ENCODE results near the gene RRP8.

DNA sequence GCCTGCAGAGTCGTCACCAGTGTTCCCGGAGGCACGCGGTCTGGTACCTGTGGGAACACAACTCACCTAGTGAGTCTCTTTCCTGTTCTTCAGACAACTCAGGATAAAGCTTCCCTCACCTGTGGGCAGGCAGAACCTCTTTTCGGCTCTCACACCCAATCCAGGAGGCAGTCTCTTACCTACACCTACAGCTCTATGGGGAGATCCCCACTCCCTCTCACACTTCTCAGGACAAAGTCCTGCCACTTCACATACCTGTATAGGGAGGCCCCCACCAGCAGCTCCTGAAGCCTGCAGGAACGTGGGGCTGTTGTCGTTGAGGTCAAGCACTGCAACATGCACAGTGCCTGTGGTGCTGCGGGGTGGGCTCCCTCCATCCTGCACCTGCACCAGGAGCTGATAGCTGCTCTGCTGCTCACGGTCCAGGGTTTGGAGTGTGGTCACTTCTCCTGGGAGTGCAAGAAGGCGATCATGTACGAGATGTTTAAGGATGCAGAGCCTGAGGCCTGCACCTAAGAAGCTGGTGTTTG is 28.0 kb upstream of the RRP8 start:
- TF ChIP-seq, protein P1, sequence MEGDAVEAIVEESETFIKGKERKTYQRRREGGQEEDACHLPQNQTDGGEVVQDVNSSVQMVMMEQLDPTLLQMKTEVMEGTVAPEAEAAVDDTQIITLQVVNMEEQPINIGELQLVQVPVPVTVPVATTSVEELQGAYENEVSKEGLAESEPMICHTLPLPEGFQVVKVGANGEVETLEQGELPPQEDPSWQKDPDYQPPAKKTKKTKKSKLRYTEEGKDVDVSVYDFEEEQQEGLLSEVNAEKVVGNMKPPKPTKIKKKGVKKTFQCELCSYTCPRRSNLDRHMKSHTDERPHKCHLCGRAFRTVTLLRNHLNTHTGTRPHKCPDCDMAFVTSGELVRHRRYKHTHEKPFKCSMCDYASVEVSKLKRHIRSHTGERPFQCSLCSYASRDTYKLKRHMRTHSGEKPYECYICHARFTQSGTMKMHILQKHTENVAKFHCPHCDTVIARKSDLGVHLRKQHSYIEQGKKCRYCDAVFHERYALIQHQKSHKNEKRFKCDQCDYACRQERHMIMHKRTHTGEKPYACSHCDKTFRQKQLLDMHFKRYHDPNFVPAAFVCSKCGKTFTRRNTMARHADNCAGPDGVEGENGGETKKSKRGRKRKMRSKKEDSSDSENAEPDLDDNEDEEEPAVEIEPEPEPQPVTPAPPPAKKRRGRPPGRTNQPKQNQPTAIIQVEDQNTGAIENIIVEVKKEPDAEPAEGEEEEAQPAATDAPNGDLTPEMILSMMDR (conservative IDR thresholded peaks at IDR 0.05; ENCODE audit: low read depth, low read length) = no peak
- TF ChIP-seq EZH2 (IDR thresholded peaks at IDR 0.05; ENCODE audit: low read length, unreplicated experiment) (no peak), EZH2phosphoT487 (IDR thresholded peaks at IDR 0.05; ENCODE audit: borderline replicate concordance, low read length) (no peak)
